Measurements from ENCODE around the gene ARMH1. TPM values are rescaled to one million over a fixed set of nuclear protein-coding genes. Genes with fewer than 3 reads are reported as not detected.

ARMH1 gene
- polyA plus RNA-seq, 1 of the 3 experiments (the other 2 are of a cell fraction): 6.6 TPM

DNA sequence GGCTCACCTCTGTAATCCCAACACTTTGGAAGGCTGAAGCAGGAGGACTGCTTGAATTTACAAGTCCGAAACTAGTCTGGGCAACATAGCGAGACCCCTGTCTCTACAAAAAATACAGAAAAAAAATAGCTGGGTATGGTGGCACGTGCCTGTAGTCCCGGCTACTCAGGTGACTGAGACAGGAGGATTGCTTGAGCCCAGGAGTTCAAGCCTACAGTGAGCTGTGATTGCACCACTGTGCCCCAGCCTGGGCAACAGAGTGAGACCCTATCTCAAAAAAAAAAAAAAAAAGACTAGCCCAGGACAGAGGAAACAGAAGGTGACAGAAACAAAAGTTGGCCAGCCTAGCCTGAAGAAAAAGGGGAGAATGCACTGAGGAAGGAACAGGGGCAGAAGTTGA is 21.2 kb downstream of the ARMH1 start:
- no peak overlapping the region for H3K27ac ChIP-seq (ENCODE audit: low read depth in 2 of 2, low read length in 1 of 2)
- WGBS (ENCODE audit: low lambda C conversion rate): 72% methylated on average over 4 of the region's 4 CpGs
- no peaks in the 10 kb centered on the region for H3F3A ChIP-seq (replicated peaks; ENCODE audit: insufficient read depth)
- CTCF ChIA-PET: interaction anchor here (1.2 kb wide), 1 partner anchor 11 kb away, joined by 4 read pairs; no protein-coding TSS in a partner anchor
- H3K9me2 ChIP-seq: no peaks in the 10 kb centered on the region
- no peaks in the 10 kb centered on the region for H3K9me3 ChIP-seq
- H3K4me2 ChIP-seq: no peak overlapping the region
- TF ChIP-seq TEAD4 (IDR thresholded peaks at IDR 0.05; ENCODE audit: borderline replicate concordance, insufficient read depth) (no peak), USF2 (IDR thresholded peaks at IDR 0.05; ENCODE audit: borderline replicate concordance, low read depth, low read length) (no peak), ZBTB33 (IDR thresholded peaks at IDR 0.05; ENCODE audit: borderline replicate concordance, low read depth) (no peak), MAX (IDR thresholded peaks at IDR 0.05; ENCODE audit: low read depth) (no peak), FOXM1 (IDR thresholded peaks at IDR 0.05; ENCODE audit: low read depth) (no peak), NRF1 (IDR thresholded peaks at IDR 0.05; ENCODE audit: low read depth, low read length) (no peak), TCF12 (IDR thresholded peaks at IDR 0.05) (no peak), MEF2A (IDR thresholded peaks at IDR 0.05; ENCODE audit: borderline replicate concordance, low read depth) (no peak), TAF1 (IDR thresholded peaks at IDR 0.05; ENCODE audit: borderline replicate concordance, low read depth, low read length) (no peak), RXRA (IDR thresholded peaks at IDR 0.05; ENCODE audit: borderline replicate concordance, low read depth) (no peak), FOXJ3 (CRISPR knock-in tag; IDR thresholded peaks at IDR 0.05) (no peak), RFX5 (IDR thresholded peaks at IDR 0.05; ENCODE audit: low read length) (no peak), EZH2phosphoT487 (IDR thresholded peaks at IDR 0.05; ENCODE audit: borderline replicate concordance, low read depth) (no peak), CHD2 (IDR thresholded peaks at IDR 0.05; ENCODE audit: low read length, partially characterized antibody) (no peak), RAD21 (IDR thresholded peaks at IDR 0.05; ENCODE audit: low read length) (no peak), SMC3 (IDR thresholded peaks at IDR 0.05; ENCODE audit: low read depth, low read length) (no peak)
- TF ChIP-seq, protein P1, sequence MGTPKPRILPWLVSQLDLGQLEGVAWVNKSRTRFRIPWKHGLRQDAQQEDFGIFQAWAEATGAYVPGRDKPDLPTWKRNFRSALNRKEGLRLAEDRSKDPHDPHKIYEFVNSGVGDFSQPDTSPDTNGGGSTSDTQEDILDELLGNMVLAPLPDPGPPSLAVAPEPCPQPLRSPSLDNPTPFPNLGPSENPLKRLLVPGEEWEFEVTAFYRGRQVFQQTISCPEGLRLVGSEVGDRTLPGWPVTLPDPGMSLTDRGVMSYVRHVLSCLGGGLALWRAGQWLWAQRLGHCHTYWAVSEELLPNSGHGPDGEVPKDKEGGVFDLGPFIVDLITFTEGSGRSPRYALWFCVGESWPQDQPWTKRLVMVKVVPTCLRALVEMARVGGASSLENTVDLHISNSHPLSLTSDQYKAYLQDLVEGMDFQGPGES (IDR thresholded peaks at IDR 0.05; ENCODE audit: low read depth, low read length): no peak
- TF ChIP-seq, protein P2, sequence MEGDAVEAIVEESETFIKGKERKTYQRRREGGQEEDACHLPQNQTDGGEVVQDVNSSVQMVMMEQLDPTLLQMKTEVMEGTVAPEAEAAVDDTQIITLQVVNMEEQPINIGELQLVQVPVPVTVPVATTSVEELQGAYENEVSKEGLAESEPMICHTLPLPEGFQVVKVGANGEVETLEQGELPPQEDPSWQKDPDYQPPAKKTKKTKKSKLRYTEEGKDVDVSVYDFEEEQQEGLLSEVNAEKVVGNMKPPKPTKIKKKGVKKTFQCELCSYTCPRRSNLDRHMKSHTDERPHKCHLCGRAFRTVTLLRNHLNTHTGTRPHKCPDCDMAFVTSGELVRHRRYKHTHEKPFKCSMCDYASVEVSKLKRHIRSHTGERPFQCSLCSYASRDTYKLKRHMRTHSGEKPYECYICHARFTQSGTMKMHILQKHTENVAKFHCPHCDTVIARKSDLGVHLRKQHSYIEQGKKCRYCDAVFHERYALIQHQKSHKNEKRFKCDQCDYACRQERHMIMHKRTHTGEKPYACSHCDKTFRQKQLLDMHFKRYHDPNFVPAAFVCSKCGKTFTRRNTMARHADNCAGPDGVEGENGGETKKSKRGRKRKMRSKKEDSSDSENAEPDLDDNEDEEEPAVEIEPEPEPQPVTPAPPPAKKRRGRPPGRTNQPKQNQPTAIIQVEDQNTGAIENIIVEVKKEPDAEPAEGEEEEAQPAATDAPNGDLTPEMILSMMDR (IDR thresholded peaks at IDR 0.05): no peak
- TF ChIP-seq, protein P3, sequence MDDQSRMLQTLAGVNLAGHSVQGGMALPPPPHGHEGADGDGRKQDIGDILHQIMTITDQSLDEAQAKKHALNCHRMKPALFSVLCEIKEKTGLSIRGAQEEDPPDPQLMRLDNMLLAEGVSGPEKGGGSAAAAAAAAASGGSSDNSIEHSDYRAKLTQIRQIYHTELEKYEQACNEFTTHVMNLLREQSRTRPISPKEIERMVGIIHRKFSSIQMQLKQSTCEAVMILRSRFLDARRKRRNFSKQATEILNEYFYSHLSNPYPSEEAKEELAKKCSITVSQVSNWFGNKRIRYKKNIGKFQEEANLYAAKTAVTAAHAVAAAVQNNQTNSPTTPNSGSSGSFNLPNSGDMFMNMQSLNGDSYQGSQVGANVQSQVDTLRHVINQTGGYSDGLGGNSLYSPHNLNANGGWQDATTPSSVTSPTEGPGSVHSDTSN (IDR thresholded peaks at IDR 0.05): no peak
- no peaks in the 10 kb centered on the region for H3K4me1 ChIP-seq (ENCODE audit: control insufficient read depth in 1 of 2, insufficient read depth in 2 of 2, low read depth in 1 of 2, low read length in 1 of 2)
- POLR2A ChIA-PET: no interaction called here
- no peak overlapping the region for H3K9ac ChIP-seq
- H3K4me3 ChIP-seq (ENCODE audit: low read depth in 2 of 2, low read length in 1 of 2): no peak overlapping the region
- H3K27me3 ChIP-seq (ENCODE audit: insufficient read depth): no peaks in the 10 kb centered on the region
- H2AFZ ChIP-seq (ENCODE audit: low read depth): no peak overlapping the region
- no peaks in the 10 kb centered on the region for H3K36me3 ChIP-seq (replicated peaks in 1 of 2; ENCODE audit: control insufficient read depth in 1 of 2, insufficient read depth in 2 of 2, low read length in 1 of 2)
- H3K79me2 ChIP-seq (ENCODE audit: insufficient read depth): no peaks in the 10 kb centered on the region
- H4K20me1 ChIP-seq (ENCODE audit: insufficient read depth): no peaks in the 10 kb centered on the region
- no peak for DNase-seq
